ENCODE measurements around the gene SLC2A9. TPM values are rescaled to one million over a fixed set of nuclear protein-coding genes. Genes with fewer than 3 reads are reported as not detected.

Gene SLC2A9
- total and polyA plus RNA-seq, 7 donors, result 0.92 to 6.7 (median 5.2) TPM; not detected in 1

DNA sequence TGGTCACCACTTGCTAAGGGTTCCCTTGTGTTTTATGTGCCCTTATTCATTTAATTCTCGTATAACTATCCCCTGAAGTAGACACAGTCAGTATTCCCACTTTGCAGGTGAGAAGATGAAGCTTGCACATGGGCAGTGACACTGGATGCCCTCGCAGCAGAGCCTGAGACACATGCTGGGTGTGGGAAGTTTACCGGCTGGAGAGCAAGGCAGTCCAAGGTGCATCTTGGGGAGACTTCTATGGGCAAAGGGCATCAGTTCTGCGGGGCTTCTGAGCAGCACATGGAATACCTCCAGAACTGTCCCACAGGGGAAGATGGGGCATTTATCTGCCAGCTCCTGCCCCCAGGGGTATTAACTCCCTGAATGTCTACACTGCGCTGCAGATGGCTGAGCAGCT lies 92.2 kb downstream of the SLC2A9 start:
- H3K4me1 ChIP-seq, result peaks cover 0 to 4% (median 0%) of the 10 kb centered on the region in 4 donors
- WGBS, 2 donors, result 71 to 86% methylated on average over 5 of the region's 5 CpGs
- no peak overlapping the region for H3K4me3 ChIP-seq
- TF ChIP-seq EP300 (IDR thresholded peaks at IDR 0.05), result no peak
- TF ChIP-seq, protein P1, sequence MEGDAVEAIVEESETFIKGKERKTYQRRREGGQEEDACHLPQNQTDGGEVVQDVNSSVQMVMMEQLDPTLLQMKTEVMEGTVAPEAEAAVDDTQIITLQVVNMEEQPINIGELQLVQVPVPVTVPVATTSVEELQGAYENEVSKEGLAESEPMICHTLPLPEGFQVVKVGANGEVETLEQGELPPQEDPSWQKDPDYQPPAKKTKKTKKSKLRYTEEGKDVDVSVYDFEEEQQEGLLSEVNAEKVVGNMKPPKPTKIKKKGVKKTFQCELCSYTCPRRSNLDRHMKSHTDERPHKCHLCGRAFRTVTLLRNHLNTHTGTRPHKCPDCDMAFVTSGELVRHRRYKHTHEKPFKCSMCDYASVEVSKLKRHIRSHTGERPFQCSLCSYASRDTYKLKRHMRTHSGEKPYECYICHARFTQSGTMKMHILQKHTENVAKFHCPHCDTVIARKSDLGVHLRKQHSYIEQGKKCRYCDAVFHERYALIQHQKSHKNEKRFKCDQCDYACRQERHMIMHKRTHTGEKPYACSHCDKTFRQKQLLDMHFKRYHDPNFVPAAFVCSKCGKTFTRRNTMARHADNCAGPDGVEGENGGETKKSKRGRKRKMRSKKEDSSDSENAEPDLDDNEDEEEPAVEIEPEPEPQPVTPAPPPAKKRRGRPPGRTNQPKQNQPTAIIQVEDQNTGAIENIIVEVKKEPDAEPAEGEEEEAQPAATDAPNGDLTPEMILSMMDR (IDR thresholded peaks at IDR 0.05), result no peak
- no peak for TF ChIP-seq POLR2A (IDR thresholded peaks at IDR 0.05)
- TF ChIP-seq POLR2AphosphoS5 (IDR thresholded peaks at IDR 0.05), result no peak
- H3K9me3 ChIP-seq, result no peaks in the 10 kb centered on the region
- H3K36me3 ChIP-seq, result no peaks in the 10 kb centered on the region
- DNase-seq, result no peak
- intact Hi-C loops (cut with DNase I), result no loop called here
- no peaks in the 10 kb centered on the region for H3K27me3 ChIP-seq
- H3K27ac ChIP-seq, result no peak overlapping the region

DNA sequence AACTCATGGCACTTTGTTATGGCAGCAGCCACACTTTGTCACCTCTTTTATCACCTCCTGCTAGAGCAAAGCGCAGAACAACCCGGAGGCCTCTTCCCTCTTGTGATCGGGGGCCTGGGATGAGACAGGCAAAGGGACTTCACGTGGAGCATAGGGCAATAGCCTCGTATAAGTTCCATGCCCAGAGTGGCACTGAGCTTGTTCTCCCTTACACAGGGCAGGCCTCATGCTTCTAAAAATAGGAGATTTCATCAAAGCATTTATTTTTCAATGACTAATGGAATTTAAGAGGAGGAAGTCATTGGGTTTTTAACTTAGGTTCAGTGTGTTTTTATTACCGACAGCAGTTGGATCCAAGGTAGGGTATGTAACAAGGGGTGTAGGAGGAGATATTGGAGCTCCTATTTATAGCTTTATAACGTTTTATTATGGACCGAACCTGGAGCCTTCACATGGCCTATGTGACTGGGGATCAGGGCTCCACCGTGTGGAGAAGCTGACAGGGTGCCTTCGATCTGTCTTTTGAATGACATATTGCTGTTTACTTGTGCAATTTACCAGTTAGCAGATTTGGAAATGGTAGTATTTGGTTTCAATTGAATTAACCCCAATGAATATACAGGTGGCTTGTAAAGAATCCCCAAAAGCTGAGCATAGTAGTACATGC lies 93.8 kb downstream of the SLC2A9 start:
- Histone ChIP-seq H3K4me1 (peaks cover 0 to 4% (median 0%) of the 10 kb centered on the region in 4 donors), H3K27me3 (no peaks in the 10 kb centered on the region), H3K27ac (no peak overlapping the region), H3K9me3 (no peaks in the 10 kb centered on the region), H3K4me3 (no peak overlapping the region), H3K36me3 (no peaks in the 10 kb centered on the region)
- WGBS, 2 donors, result 78 to 88% methylated on average over 10 of the region's 10 CpGs
- intact Hi-C loops (cut with DNase I), result no loop called here
- TF ChIP-seq POLR2A (IDR thresholded peaks at IDR 0.05) (no peak), EP300 (IDR thresholded peaks at IDR 0.05) (no peak), POLR2AphosphoS5 (IDR thresholded peaks at IDR 0.05) (no peak)
- TF ChIP-seq, protein P1 (IDR thresholded peaks at IDR 0.05), result no peak
- no peak for DNase-seq

DNA sequence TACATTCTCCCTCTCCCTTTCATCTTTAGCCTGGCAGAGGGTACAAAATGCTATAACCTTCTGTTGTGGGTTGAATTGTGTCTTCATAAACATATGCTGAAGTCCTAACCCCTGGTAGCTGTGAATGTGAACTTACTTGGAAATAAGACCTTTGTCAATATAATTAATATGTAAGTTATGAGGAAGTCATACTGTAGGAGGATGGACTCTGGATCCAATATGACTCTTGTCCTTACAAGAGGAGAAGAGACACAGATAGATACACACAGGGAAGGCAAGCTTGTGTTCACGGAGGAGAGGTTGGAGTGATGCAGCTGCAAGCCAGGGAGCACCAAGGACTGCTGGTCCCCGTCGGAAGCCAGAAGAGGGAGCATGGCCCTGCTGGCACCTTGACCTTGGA lies 94.7 kb downstream of the SLC2A9 start:
- WGBS, 2 donors, result 93 to 94% methylated on average over 3 of the region's 3 CpGs
- H3K4me1 ChIP-seq, result peaks cover 0 to 4% (median 0%) of the 10 kb centered on the region in 4 donors
- intact Hi-C loops (cut with DNase I), result no loop called here
- DNase-seq, result no peak
- no peak overlapping the region for H3K27ac ChIP-seq
- H3K36me3 ChIP-seq, result no peaks in the 10 kb centered on the region
- no peaks in the 10 kb centered on the region for H3K27me3 ChIP-seq
- TF ChIP-seq POLR2A (IDR thresholded peaks at IDR 0.05) (no peak), EP300 (IDR thresholded peaks at IDR 0.05) (no peak), POLR2AphosphoS5 (IDR thresholded peaks at IDR 0.05) (no peak)
- TF ChIP-seq, protein P1 (IDR thresholded peaks at IDR 0.05), result no peak
- no peaks in the 10 kb centered on the region for H3K9me3 ChIP-seq
- no peak overlapping the region for H3K4me3 ChIP-seq

DNA sequence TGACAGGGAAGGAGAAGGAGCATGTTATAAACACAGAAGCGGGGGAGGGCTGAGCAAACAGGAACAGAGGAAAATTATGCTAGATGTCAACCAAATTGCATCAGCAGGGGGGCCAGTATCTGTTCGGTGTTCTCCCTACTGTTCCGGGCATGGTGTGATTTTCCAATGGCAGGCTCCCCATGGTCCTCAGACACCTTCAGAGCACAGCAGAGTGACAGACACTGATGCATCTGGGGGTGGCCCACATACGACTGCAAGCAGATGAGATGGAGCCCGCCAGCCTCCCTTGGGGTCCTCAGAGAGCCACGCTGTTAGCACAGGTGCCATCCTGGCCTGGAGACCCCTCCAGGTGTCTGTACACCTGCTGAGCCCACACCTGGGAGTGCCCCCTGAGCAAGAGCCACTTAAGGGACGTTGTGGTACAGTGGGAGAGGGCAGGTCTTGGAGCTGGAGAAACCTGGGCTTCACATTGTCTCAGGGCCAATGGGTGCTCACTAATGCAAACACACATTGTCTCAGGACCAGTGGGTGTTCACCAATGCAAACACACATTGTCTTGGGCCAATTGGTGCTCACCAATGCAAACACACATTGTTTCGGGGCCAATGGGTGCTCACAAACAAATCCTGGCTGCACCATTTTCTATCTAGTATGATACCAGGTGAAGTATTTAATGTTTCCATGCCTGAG lies 95.4 kb downstream of the SLC2A9 start:
- Histone ChIP-seq H3K27me3 (no peaks in the 10 kb centered on the region), H3K4me1 (peaks cover 0 to 4% (median 0%) of the 10 kb centered on the region in 4 donors), H3K27ac (no peak overlapping the region), H3K4me3 (no peak overlapping the region), H3K9me3 (no peaks in the 10 kb centered on the region), H3K36me3 (no peaks in the 10 kb centered on the region)
- WGBS, 2 donors, result 89 to 93% methylated on average over 8 of the region's 8 CpGs
- TF ChIP-seq EP300 (IDR thresholded peaks at IDR 0.05), result no peak
- TF ChIP-seq, protein P1 (IDR thresholded peaks at IDR 0.05), result no peak
- DNase-seq, result no peak
- intact Hi-C loops (cut with DNase I), result no loop called here
